GM20000 (cell line): ENCODE data around the gene GLDC.

Source experiments
- DNase-seq: peaks from one replicate; pipeline ENCODE4 v3.0.0; 2012; ENCODE audit warnings: low spot score
- CTCF ChIP-seq: IDR thresholded peaks from 2 replicates; pipeline ENCODE4 v1.5.1; 2012; ENCODE audit warnings: mild to moderate bottlenecking, control low read depth; ENCODE audit errors: extremely low read depth, missing control alignments

GLDC gene

GRCh38 chr9:6584881-6585597, 60.5 kb downstream of the GLDC start:
- peak; percentile 44 for TF ChIP-seq CTCF
- DNase-seq, result peak; percentile 35

- no peak for TF ChIP-seq CTCF
- DNase-seq, result no peak
Observed at GRCh38 chr9:6581253-6581652, 64.3 kb downstream of the GLDC start.

- DNase-seq, result no peak
- TF ChIP-seq CTCF, result no peak
Observed at GRCh38 chr9:6579613-6580012, 65.9 kb downstream of the GLDC start.

- no peak for DNase-seq
- TF ChIP-seq CTCF, result no peak
Observed at GRCh38 chr9:6576987-6577386, 68.5 kb downstream of the GLDC start.

GRCh38 chr9:6575324-6576034, 70.0 kb downstream of the GLDC start:
- DNase-seq, result peak; percentile 29
- no peak for TF ChIP-seq CTCF

GRCh38 chr9:6567140-6567591, 78.4 kb downstream of the GLDC start:
- TF ChIP-seq CTCF, result no peak
- no peak for DNase-seq

- DNase-seq, result no peak
- TF ChIP-seq CTCF, result no peak
Observed at GRCh38 chr9:6566409-6567139, 79.0 kb downstream of the GLDC start.
